Dedifferentiated amniotic fluid mesenchymal stem cell (primary cell): ENCODE results near the gene ARMC12.

Experiments
- DNase-seq: peaks from one replicate; pipeline ENCODE4 v3.0.0-alpha.2; 2016; ENCODE audit errors: extremely low spot score

ARMC12 gene

GRCh38 chr6:35718375-35718736 is 18.5 kb upstream of the ARMC12 start:
- no peak for DNase-seq

- DNase-seq: no peak
Measured at GRCh38 chr6:35718911-35719381, 17.9 kb upstream of the ARMC12 start.

GRCh38 chr6:35719404-35719829 is 17.4 kb upstream of the ARMC12 start:
- DNase-seq: no peak

GRCh38 chr6:35719830-35720733 is 16.8 kb upstream of the ARMC12 start:
- DNase-seq: no peak

- no peak for DNase-seq
Measured at GRCh38 chr6:35722121-35722761, 14.6 kb upstream of the ARMC12 start.

- DNase-seq: no peak
Measured at GRCh38 chr6:35723587-35723986, 13.2 kb upstream of the ARMC12 start.

- DNase-seq: no peak
Measured at GRCh38 chr6:35724059-35724458, 12.8 kb upstream of the ARMC12 start.

- DNase-seq: no peak
Measured at GRCh38 chr6:35724471-35724870, 12.4 kb upstream of the ARMC12 start.

- no peak for DNase-seq
Measured at GRCh38 chr6:35725081-35725708, 11.6 kb upstream of the ARMC12 start.

- DNase-seq: no peak
Measured at GRCh38 chr6:35725721-35726438, 11.0 kb upstream of the ARMC12 start.

- DNase-seq: peak; percentile 21
Measured at GRCh38 chr6:35727231-35727934, 9.4 kb upstream of the ARMC12 start.

GRCh38 chr6:35727935-35728682 is 8.7 kb upstream of the ARMC12 start:
- DNase-seq: peak; percentile 77

GRCh38 chr6:35728683-35729678 is 7.9 kb upstream of the ARMC12 start:
- DNase-seq: no peak

- DNase-seq: no peak
Measured at GRCh38 chr6:35729722-35730121, 7.1 kb upstream of the ARMC12 start.

GRCh38 chr6:35730745-35731413 is 6.0 kb upstream of the ARMC12 start:
- no peak for DNase-seq

- peak; percentile 45 for DNase-seq
Measured at GRCh38 chr6:35731414-35731735, 5.5 kb upstream of the ARMC12 start.

GRCh38 chr6:35731736-35732532 is 4.9 kb upstream of the ARMC12 start:
- peak; percentile 29 for DNase-seq

GRCh38 chr6:35733633-35734032 is 3.2 kb upstream of the ARMC12 start:
- DNase-seq: no peak
